HFFc6 (cell line): ENCODE data around the gene ABCG5. TPM values are rescaled to one million over a fixed set of nuclear protein-coding genes. Genes with fewer than 3 reads are reported as not detected.

Experiments
- DNase-seq: peaks from one replicate; pipeline ENCODE4 v3.0.0-alpha.2; 2018
- H3K27ac Mint-ChIP-seq: 2 replicates; pipeline ENCODE4 v1.8.0; 2020; ENCODE audit warnings: mild to moderate bottlenecking, mixed read lengths
- H3K27me3 Mint-ChIP-seq: 2 replicates; pipeline ENCODE4 v1.8.0; 2021; ENCODE audit warnings: mild to moderate bottlenecking, moderate library complexity, mixed read lengths; ENCODE audit not compliant: insufficient read depth
- H3K36me3 Mint-ChIP-seq: 2 replicates; pipeline ENCODE4 v1.8.0; 2021; ENCODE audit warnings: low read depth, mixed read lengths
- H3K4me1 Mint-ChIP-seq: 2 replicates; pipeline ENCODE4 v1.8.0; 2020; ENCODE audit warnings: low read depth, mixed read lengths
- H3K4me3 Mint-ChIP-seq: 2 replicates; pipeline ENCODE4 v1.8.0; 2020; ENCODE audit warnings: mild to moderate bottlenecking, moderate library complexity, mixed read lengths
- H3K9me3 Mint-ChIP-seq: 2 replicates; pipeline ENCODE4 v1.8.0; 2020; ENCODE audit warnings: mild to moderate bottlenecking, mixed read lengths
- total RNA-seq, 6 experiments: library from RNA; stranded (reverse); fragmentation: NEBNext Ultra II Directional; extraction: Animal tissue kit (Norgen Biotek cat#: 25700); gene quantifications; 2 replicates in 1 of 6; 3 replicates in 5 of 6; pipeline ENCODE4 v1.2.3, GENCODE V29; 2021
- TF ChIP-seq, protein P1 (sequence below): fragments of 200-600 bp; sonication (generic); IDR thresholded peaks from 2 replicates; pipeline ENCODE4 v1.5.0; 2021; ENCODE audit warnings: antibody characterized with exemption, mild to moderate bottlenecking

ABCG5 gene
- total RNA-seq, 6 experiments from 2014 or later = not detected

DNA sequence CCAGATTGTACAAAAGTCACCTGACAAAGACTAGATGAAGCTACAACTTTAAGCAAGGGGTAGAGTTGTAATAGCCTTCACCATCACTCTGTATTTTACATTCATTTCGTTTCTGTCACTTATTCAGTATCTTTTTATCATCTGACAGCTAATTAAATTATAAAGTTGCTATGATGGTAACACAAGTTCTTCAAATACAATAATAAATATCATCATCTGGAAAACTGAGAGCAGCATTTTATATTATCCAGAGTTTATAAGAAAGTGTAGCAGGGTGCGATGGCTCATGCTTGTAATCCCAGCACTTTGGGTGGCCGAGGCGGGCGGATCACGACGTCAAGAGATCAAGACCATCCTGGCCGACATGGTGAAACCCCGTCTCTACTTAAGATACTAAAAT, 43.7 kb downstream of the ABCG5 start:
- H3K27me3 Mint-ChIP-seq = no peaks in the 10 kb centered on the region; the same call in 1 of the 2 replicates
- no peak overlapping the region for H3K4me3 Mint-ChIP-seq
- H3K27ac Mint-ChIP-seq = no peak overlapping the region
- H3K36me3 Mint-ChIP-seq = peaks cover 4% of the 10 kb centered on the region; the same call in 1 of the 2 replicates
- TF ChIP-seq, protein P1, sequence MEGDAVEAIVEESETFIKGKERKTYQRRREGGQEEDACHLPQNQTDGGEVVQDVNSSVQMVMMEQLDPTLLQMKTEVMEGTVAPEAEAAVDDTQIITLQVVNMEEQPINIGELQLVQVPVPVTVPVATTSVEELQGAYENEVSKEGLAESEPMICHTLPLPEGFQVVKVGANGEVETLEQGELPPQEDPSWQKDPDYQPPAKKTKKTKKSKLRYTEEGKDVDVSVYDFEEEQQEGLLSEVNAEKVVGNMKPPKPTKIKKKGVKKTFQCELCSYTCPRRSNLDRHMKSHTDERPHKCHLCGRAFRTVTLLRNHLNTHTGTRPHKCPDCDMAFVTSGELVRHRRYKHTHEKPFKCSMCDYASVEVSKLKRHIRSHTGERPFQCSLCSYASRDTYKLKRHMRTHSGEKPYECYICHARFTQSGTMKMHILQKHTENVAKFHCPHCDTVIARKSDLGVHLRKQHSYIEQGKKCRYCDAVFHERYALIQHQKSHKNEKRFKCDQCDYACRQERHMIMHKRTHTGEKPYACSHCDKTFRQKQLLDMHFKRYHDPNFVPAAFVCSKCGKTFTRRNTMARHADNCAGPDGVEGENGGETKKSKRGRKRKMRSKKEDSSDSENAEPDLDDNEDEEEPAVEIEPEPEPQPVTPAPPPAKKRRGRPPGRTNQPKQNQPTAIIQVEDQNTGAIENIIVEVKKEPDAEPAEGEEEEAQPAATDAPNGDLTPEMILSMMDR = no peak
- DNase-seq = no peak
- no peaks in the 10 kb centered on the region for H3K9me3 Mint-ChIP-seq
- no peaks in the 10 kb centered on the region for H3K4me1 Mint-ChIP-seq

DNA sequence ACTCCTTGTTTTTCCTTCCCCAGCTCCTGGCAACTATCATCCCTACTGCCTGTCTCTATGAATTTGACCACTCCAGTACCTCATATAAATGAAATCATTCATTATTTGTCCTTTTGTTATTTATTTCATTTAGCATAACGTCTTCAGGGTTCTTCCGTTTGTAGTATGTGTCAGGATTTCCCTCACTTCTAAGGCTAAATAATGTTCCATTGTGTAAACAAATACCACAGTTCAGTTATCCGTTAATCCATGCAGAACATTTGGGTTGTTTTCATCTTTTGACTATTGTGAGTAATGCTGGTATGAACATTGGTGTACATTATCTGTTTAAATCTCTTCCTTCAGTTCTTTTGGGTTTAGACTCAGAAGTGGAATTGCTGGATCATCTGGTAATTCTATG, 46.0 kb downstream of the ABCG5 start:
- no peaks in the 10 kb centered on the region for H3K9me3 Mint-ChIP-seq
- H3K27me3 Mint-ChIP-seq = no peaks in the 10 kb centered on the region
- no peaks in the 10 kb centered on the region for H3K4me1 Mint-ChIP-seq
- no peak overlapping the region for H3K4me3 Mint-ChIP-seq
- TF ChIP-seq, protein P1 = no peak
- no peak overlapping the region for H3K27ac Mint-ChIP-seq
- H3K36me3 Mint-ChIP-seq = peaks cover 4% of the 10 kb centered on the region; the same call in 1 of the 2 replicates
- no peak for DNase-seq

DNA sequence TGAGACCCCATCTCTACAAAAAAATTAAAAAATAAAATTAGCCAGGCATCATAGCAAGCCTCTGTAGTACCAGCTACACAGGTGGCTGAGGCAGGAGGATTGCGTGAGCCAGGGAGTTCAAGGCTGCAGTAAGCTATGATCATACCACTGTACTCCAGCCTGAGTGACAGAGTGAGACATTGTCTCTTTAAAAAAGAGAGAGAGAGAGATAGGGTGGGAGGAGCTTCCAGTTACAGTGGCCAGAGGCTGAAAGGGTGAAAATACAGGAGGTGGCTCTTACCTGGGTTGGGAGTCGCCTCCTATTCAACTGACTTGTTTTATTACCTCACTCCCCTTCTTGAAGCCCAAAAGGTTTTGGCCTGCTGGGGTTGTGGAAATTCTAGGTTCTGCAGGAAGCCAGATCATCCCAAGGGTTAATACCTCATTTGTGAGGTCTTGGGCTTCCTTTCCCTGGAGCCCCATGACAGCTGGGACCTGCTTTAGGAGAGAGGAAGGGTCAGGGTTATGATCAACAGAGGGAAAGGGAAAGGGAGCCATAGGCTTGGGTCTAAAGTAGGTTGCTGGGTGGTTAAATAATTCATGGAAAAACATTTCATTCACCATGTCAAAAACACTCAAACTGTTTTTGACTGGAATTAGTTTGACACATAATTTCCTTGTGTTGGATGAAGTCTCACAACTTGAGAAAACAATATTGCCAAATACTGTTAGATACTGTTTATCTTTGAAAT, 47.4 kb downstream of the ABCG5 start:
- Mint-ChIP-seq H3K36me3 (peaks cover 4% of the 10 kb centered on the region; the same call in 1 of the 2 replicates), H3K27me3 (peaks cover 2% of the 10 kb centered on the region; the same call in 1 of the 2 replicates), H3K27ac (no peak overlapping the region), H3K9me3 (no peaks in the 10 kb centered on the region), H3K4me1 (no peaks in the 10 kb centered on the region), H3K4me3 (no peak overlapping the region)
- no peak for DNase-seq
- TF ChIP-seq, protein P1 = no peak

DNA sequence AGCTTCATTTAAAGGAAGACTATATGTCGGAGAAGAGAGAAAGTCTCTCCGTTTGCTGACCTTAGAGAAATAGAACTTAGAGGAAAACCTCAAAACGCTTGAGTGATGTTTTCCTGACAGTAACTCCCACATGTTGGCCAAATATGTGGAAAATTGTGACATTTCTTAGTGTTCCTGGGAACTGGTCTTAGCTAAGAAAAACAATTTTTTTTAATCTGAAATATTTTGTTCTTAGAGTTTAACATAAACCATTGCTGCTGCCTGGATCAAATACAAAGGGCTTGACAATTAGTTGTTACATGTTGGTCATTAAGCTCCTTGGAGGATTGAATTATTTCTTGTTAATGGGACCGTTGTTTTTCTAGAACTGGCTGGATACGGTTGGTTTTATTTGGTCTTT, 48.5 kb downstream of the ABCG5 start:
- Mint-ChIP-seq H3K27me3 (peaks cover 2% of the 10 kb centered on the region; the same call in 1 of the 2 replicates), H3K27ac (no peak overlapping the region), H3K4me3 (no peak overlapping the region), H3K4me1 (no peaks in the 10 kb centered on the region), H3K36me3 (peaks cover 4% of the 10 kb centered on the region; the same call in 1 of the 2 replicates), H3K9me3 (no peaks in the 10 kb centered on the region)
- TF ChIP-seq, protein P1 = no peak
- DNase-seq = no peak

DNA sequence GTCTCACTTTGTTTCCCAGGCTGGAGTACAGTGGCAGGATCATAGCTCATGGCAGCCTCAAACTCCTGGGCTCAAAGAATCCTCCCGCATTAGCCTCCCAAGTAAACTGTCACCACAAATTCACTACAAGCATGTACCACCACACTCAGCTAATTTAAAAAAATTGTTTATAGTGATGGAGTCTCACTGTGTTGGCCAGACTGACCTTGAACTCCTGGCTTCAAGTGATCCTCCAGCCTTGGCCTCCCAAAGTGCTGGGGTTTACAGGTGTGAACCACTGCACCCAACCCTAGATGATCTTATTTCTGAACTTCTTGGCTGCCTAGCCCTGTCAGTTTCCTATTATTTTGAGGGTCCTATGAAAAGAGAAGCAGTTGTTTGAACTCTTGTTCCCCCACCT, 50.0 kb downstream of the ABCG5 start:
- H3K27ac Mint-ChIP-seq = no peak overlapping the region
- H3K36me3 Mint-ChIP-seq = peaks cover 2% of the 10 kb centered on the region; the same call in 1 of the 2 replicates
- H3K4me3 Mint-ChIP-seq = no peak overlapping the region
- H3K4me1 Mint-ChIP-seq = no peaks in the 10 kb centered on the region
- no peak for DNase-seq
- H3K9me3 Mint-ChIP-seq = no peaks in the 10 kb centered on the region
- H3K27me3 Mint-ChIP-seq = peaks cover 4% of the 10 kb centered on the region; the same call in 1 of the 2 replicates
- TF ChIP-seq, protein P1 = no peak
